CD14-positive monocyte (primary cell): ENCODE measurements around the gene MT1A. TPM values are rescaled to one million over a fixed set of nuclear protein-coding genes. Genes with fewer than 3 reads are reported as not detected.

ENCODE experiments used
- DNase-seq, 3 donors: peaks; one replicate each; pipeline ENCODE4 v3.0.0-alpha.2; 2011 to 2022
- H2AFZ ChIP-seq: 2 replicates; pipeline ENCODE4 v1.6.0; 2012; ENCODE audit warnings: mild to moderate bottlenecking, low read depth, low read length, inconsistent platforms; ENCODE audit not compliant: insufficient read depth, poor library complexity, severe bottlenecking
- H3K27ac ChIP-seq, 2 donors: 1 replicate in 1 of 2; 2 replicates in 1 of 2; pipeline ENCODE4 v1.5.1; 2012 to 2013; ENCODE audit warnings: low read length in 2 of 2, control low read depth in 1 of 2, inconsistent platforms in 1 of 2, low read depth in 1 of 2, mild to moderate bottlenecking in 1 of 2
- H3K27me3 ChIP-seq, 2 donors: one replicate each; pipeline versions ENCODE4 v1.6.0 to v1.6.1; 2011 to 2013; ENCODE audit warnings: low read length in 2 of 2; ENCODE audit not compliant: control insufficient read depth in 2 of 2, insufficient read depth in 2 of 2
- H3K36me3 ChIP-seq, 2 donors: replicated peaks in 1 of 2; 1 replicate in 1 of 2; 2 replicates in 1 of 2; pipeline versions ENCODE4 v1.5.1 to v1.6.1; 2012 to 2013; ENCODE audit warnings: low read length in 2 of 2, control low read depth in 1 of 2, inconsistent platforms in 1 of 2, mild to moderate bottlenecking in 1 of 2; ENCODE audit not compliant: insufficient read depth in 2 of 2, control insufficient read depth in 1 of 2
- H3K4me1 ChIP-seq, 2 donors: 1 replicate in 1 of 2; 2 replicates in 1 of 2; pipeline versions ENCODE4 v1.5.1 to v1.6.1; 2012 to 2013; ENCODE audit warnings: low read length in 2 of 2, control low read depth in 1 of 2, inconsistent platforms in 1 of 2, mild to moderate bottlenecking in 1 of 2, moderate library complexity in 1 of 2; ENCODE audit not compliant: insufficient read depth in 2 of 2, control insufficient read depth in 1 of 2
- H3K4me2 ChIP-seq: replicated peaks from 2 replicates; pipeline ENCODE3; 2012; ENCODE audit warnings: low read length, moderate library complexity, mild to moderate bottlenecking; ENCODE audit not compliant: poor library complexity, severe bottlenecking; ENCODE audit errors: extremely low read depth
- H3K4me3 ChIP-seq, 3 experiments: fragments of 200-600 bp in 1 of 3; sonication (generic) in 1 of 3; replicated peaks in 1 of 3; 1 replicate in 2 of 3; 2 replicates in 1 of 3; pipeline ENCODE4 v1.5.1; 2011 to 2013; ENCODE audit warnings: low read length in 3 of 3, mild to moderate bottlenecking in 3 of 3, control low read depth in 2 of 3, low read depth in 2 of 3, inconsistent platforms in 1 of 3, moderate library complexity in 1 of 3
- H3K79me2 ChIP-seq: 2 replicates; pipeline ENCODE4 v1.6.0; 2012; ENCODE audit warnings: mild to moderate bottlenecking, control low read depth, inconsistent platforms, low read length, moderate library complexity; ENCODE audit not compliant: insufficient read depth
- H3K9ac ChIP-seq: 2 replicates; pipeline ENCODE4 v1.6.0; 2017; ENCODE audit warnings: low read length, mild to moderate bottlenecking; ENCODE audit not compliant: insufficient read depth, poor library complexity, severe bottlenecking
- H3K9me3 ChIP-seq, 2 donors: replicated peaks in 1 of 2; 1 replicate in 1 of 2; 2 replicates in 1 of 2; pipeline versions ENCODE4 v1.5.1 to v1.6.1; 2012 to 2013; ENCODE audit warnings: low read length in 2 of 2, control low read depth in 1 of 2; ENCODE audit not compliant: control insufficient read depth in 1 of 2, insufficient read depth in 1 of 2
- H4K20me1 ChIP-seq: 2 replicates; pipeline ENCODE4 v1.6.0; 2012; ENCODE audit warnings: mild to moderate bottlenecking, low read length, control low read depth, moderate library complexity; ENCODE audit not compliant: insufficient read depth
- H3K27ac Mint-ChIP-seq, 7 donors: one replicate each; pipeline ENCODE4 v1.8.0; 2020; ENCODE audit warnings: mild to moderate bottlenecking in 7 of 7, mixed read lengths in 7 of 7, moderate library complexity in 6 of 7, inconsistent platforms in 2 of 7
- H3K27me3 Mint-ChIP-seq, 3 donors: one replicate each; pipeline ENCODE4 v1.8.0; 2021 to 2022; ENCODE audit warnings: low read depth in 3 of 3, mild to moderate bottlenecking in 3 of 3, mixed read lengths in 3 of 3, moderate library complexity in 3 of 3, inconsistent platforms in 1 of 3
- H3K36me3 Mint-ChIP-seq, 2 donors: one replicate each; pipeline ENCODE4 v1.8.0; 2020; ENCODE audit warnings: mixed read lengths in 2 of 2, inconsistent platforms in 1 of 2, mild to moderate bottlenecking in 1 of 2
- H3K4me1 Mint-ChIP-seq: one replicate; pipeline ENCODE4 v1.8.0; 2020; ENCODE audit warnings: mild to moderate bottlenecking, mixed read lengths
- H3K4me3 Mint-ChIP-seq, 2 donors: one replicate each; pipeline ENCODE4 v1.8.0; 2020; ENCODE audit warnings: mild to moderate bottlenecking in 2 of 2, mixed read lengths in 2 of 2, moderate library complexity in 1 of 2
- H3K9me3 Mint-ChIP-seq, 7 donors: one replicate each; pipeline ENCODE4 v1.8.0; 2020 to 2022; ENCODE audit warnings: mixed read lengths in 7 of 7, mild to moderate bottlenecking in 6 of 7, moderate library complexity in 6 of 7, inconsistent platforms in 2 of 7
- CTCF ChIP-seq: fragments of 200-600 bp; IDR thresholded peaks from one replicate; pipeline ENCODE4 v1.8.0; 2022; ENCODE audit warnings: antibody characterized with exemption, mild to moderate bottlenecking
- WGBS: methylation state at CpG from one replicate; pipeline ENCODE4 v1.1.5; 2013; ENCODE audit warnings: missing lambda C conversion rate; ENCODE audit not compliant: insufficient coverage; 5-methylcytosine and 5-hydroxymethylcytosine counted together
- intact Hi-C, 2 donors: fragments of 100-400 bp; cut with micrococcal nuclease; formaldehyde crosslinking; loops; one replicate each; pipeline versions ENCODE4 v1.15.0 to v1.15.1; 2023
- polyA plus RNA-seq, 3 donors: library from polyadenylated mRNA; depleted of rRNA in 1 of 3; unstranded in 2 of 3; stranded (reverse) in 1 of 3; fragments of 300-500 nt in 2 of 3; fragments of >200 nt in 1 of 3; fragmentation: Illumina TruSeq in 2 of 3; gene quantifications; 1 replicate in 2 of 3; 2 replicates in 1 of 3; pipeline ENCODE4 v1.2.3, GENCODE V29; 2012 to 2021

Gene MT1A
- polyA plus RNA-seq, 3 donors: not detected

GRCh38 chr16:56630134-56630533 lies 8.3 kb upstream of the MT1A start:
- intact Hi-C loops: no loop called here
- peaks cover 38% of the 10 kb centered on the region for H3K4me1 Mint-ChIP-seq
- TF ChIP-seq CTCF: no peak
- Histone ChIP-seq H3K4me1 (peaks cover 20 to 30% of the 10 kb centered on the region in 2 donors), H3K9ac (no peak overlapping the region), H3K4me2 (no peak overlapping the region), H3K27ac (no peak overlapping the region), H3K4me3 (no peak overlapping the region), H3K36me3 (no peaks in the 10 kb centered on the region), H3K79me2 (no peaks in the 10 kb centered on the region), H4K20me1 (no peaks in the 10 kb centered on the region), H3K9me3 (peaks cover 0 to 30% of the 10 kb centered on the region in 2 donors), H2AFZ (no peak overlapping the region), H3K27me3 (peaks cover 44 to 84% of the 10 kb centered on the region in 2 donors)
- peak in 1 of 3 donors; percentile 26 for DNase-seq
- peaks cover 0 to 9% of the 10 kb centered on the region in 2 donors for H3K36me3 Mint-ChIP-seq
- H3K4me3 Mint-ChIP-seq: peak overlapping the region in 1 of 2 donors; percentile 53
- no peak overlapping the region for H3K27ac Mint-ChIP-seq
- WGBS: 17% methylated on average over 2 of the region's 3 CpGs
- peaks cover 73 to 93% (median 88%) of the 10 kb centered on the region in 3 donors for H3K27me3 Mint-ChIP-seq
- H3K9me3 Mint-ChIP-seq: peaks cover 0 to 23% (median 6%) of the 10 kb centered on the region in 7 donors

- Histone ChIP-seq H3K79me2 (no peaks in the 10 kb centered on the region), H2AFZ (no peak overlapping the region), H3K4me3 (no peak overlapping the region), H3K4me2 (no peak overlapping the region), H3K27ac (no peak overlapping the region), H3K9me3 (peaks cover 0 to 40% of the 10 kb centered on the region in 2 donors), H3K27me3 (peaks cover 55 to 84% of the 10 kb centered on the region in 2 donors), H3K4me1 (peaks cover 10 to 20% of the 10 kb centered on the region in 2 donors), H4K20me1 (no peaks in the 10 kb centered on the region), H3K36me3 (no peaks in the 10 kb centered on the region), H3K9ac (no peak overlapping the region)
- no peak overlapping the region for H3K27ac Mint-ChIP-seq
- peaks cover 72 to 93% (median 89%) of the 10 kb centered on the region in 3 donors for H3K27me3 Mint-ChIP-seq
- WGBS: 100% methylated on average over 1 of the region's 10 CpGs
- no peak for TF ChIP-seq CTCF
- H3K9me3 Mint-ChIP-seq: peaks cover 0 to 23% (median 8%) of the 10 kb centered on the region in 7 donors
- H3K4me3 Mint-ChIP-seq: peak overlapping the region in 1 of 2 donors; percentile 94
- intact Hi-C loops: no loop called here
- peaks cover 0 to 9% of the 10 kb centered on the region in 2 donors for H3K36me3 Mint-ChIP-seq
- peaks cover 35% of the 10 kb centered on the region for H3K4me1 Mint-ChIP-seq
- no peak for DNase-seq
Observed at GRCh38 chr16:56631197-56631596, 7.3 kb upstream of the MT1A start.
